ENCODE results near the gene FBXL2. TPM values are rescaled to one million over a fixed set of nuclear protein-coding genes. Genes with fewer than 3 reads are reported as not detected.

Gene FBXL2
- polyA plus RNA-seq, 2 of the 4 experiments (the other 2 are of a cell fraction) = 6.9 to 15.7 TPM

DNA sequence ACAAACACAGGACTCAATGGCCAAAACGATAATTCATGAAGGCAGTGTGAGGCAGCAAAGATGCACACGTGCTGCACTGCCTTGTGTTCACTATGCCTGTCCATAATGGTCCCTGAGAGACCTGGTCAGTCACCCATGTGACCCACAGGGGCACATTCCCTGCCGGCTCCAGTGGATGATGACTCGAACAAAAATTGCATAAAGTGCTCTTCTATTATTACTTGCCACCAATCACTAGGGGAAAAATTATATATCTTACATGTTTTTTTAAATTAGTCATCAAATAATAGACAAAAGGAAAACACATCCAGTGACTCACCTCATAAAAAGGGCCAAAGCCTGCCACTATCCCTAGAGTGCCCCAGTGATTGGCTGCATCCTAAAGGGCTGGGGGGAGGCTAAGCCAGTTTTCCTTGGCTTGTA lies 115.5 kb downstream of the FBXL2 start:
- POLR2A ChIA-PET = no interaction called here
- TF ChIP-seq, protein P1, sequence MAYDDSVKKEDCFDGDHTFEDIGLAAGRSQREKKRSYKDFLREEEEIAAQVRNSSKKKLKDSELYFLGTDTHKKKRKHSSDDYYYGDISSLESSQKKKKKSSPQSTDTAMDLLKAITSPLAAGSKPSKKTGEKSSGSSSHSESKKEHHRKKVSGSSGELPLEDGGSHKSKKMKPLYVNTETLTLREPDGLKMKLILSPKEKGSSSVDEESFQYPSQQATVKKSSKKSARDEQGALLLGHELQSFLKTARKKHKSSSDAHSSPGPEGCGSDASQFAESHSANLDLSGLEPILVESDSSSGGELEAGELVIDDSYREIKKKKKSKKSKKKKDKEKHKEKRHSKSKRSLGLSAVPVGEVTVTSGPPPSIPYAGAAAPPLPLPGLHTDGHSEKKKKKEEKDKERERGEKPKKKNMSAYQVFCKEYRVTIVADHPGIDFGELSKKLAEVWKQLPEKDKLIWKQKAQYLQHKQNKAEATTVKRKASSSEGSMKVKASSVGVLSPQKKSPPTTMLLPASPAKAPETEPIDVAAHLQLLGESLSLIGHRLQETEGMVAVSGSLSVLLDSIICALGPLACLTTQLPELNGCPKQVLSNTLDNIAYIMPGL (CRISPR knock-in tag; IDR thresholded peaks at IDR 0.05; ENCODE audit: borderline replicate concordance) = no peak
- TF ChIP-seq RARB (CRISPR knock-in tag; IDR thresholded peaks at IDR 0.05) (no peak), HDAC2 (IDR thresholded peaks at IDR 0.05) (no peak), JUNB (IDR thresholded peaks at IDR 0.05) (peak; percentile 90), NFE2L2 (conservative IDR thresholded peaks at IDR 0.05; ENCODE audit: low read length) (no peak), POLR2AphosphoS2 (conservative IDR thresholded peaks at IDR 0.05; ENCODE audit: low read length) (no peak), RFX5 (IDR thresholded peaks at IDR 0.05) (peak; percentile 16; the same call in 1 of the 2 replicates), HEYL (CRISPR knock-in tag; IDR thresholded peaks at IDR 0.05) (no peak), HOXB5 (CRISPR knock-in tag; IDR thresholded peaks at IDR 0.05) (0 out of 2 replicates have a peak, but pooled peaks have one; percentile 38), KDM5A (IDR thresholded peaks at IDR 0.05) (no peak), ESRRA (IDR thresholded peaks at IDR 0.05; ENCODE audit: borderline replicate concordance, low read length) (no peak), CEBPB (IDR thresholded peaks at IDR 0.05) (peak in 1 of 2 experiments; percentile 73; a peak in 2 of 4 replicates), CBX2 (IDR thresholded peaks at IDR 0.05; ENCODE audit: borderline replicate concordance, low read depth) (no peak), EP300 (IDR thresholded peaks at IDR 0.05) (peak in 1 of 2 experiments; percentile 21; a peak in 1 of 5 replicates), JUN (IDR thresholded peaks at IDR 0.05) (peak; percentile 67 to 68; a peak in 3 of 5 replicates), RNF2 (IDR thresholded peaks at IDR 0.05; ENCODE audit: borderline replicate concordance, low read depth) (no peak), GATA3 (IDR thresholded peaks at IDR 0.05; ENCODE audit: borderline replicate concordance) (peak; percentile 40; the same call in 1 of the 2 replicates), MAX (IDR thresholded peaks at IDR 0.05) (peak; percentile 91), MYC (IDR thresholded peaks at IDR 0.05; ENCODE audit: borderline replicate concordance, low read length) (peak; percentile 61), FOXS1 (CRISPR knock-in tag; IDR thresholded peaks at IDR 0.05) (0 out of 2 replicates have a peak, but pooled peaks have one; percentile 49), PHF8 (IDR thresholded peaks at IDR 0.05; ENCODE audit: borderline replicate concordance, low read depth) (no peak), CHD4 (IDR thresholded peaks at IDR 0.05; ENCODE audit: borderline replicate concordance) (no peak), MAFK (IDR thresholded peaks at IDR 0.05; ENCODE audit: partially characterized antibody) (peak; percentile 88), FOSL2 (IDR thresholded peaks at IDR 0.05) (peak; percentile 80), FOSL2 (CRISPR knock-in tag; IDR thresholded peaks at IDR 0.05) (peak; percentile 95), HOXB13 (CRISPR knock-in tag; IDR thresholded peaks at IDR 0.05; ENCODE audit: low read depth) (0 out of 2 replicates have a peak, but pooled peaks have one; percentile 20)
- TF ChIP-seq, protein P2, sequence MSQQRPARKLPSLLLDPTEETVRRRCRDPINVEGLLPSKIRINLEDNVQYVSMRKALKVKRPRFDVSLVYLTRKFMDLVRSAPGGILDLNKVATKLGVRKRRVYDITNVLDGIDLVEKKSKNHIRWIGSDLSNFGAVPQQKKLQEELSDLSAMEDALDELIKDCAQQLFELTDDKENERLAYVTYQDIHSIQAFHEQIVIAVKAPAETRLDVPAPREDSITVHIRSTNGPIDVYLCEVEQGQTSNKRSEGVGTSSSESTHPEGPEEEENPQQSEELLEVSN (IDR thresholded peaks at IDR 0.05; ENCODE audit: borderline replicate concordance, low read depth) = 0 out of 2 replicates have a peak, but pooled peaks have one; percentile 40
- TF ChIP-seq, protein P3, sequence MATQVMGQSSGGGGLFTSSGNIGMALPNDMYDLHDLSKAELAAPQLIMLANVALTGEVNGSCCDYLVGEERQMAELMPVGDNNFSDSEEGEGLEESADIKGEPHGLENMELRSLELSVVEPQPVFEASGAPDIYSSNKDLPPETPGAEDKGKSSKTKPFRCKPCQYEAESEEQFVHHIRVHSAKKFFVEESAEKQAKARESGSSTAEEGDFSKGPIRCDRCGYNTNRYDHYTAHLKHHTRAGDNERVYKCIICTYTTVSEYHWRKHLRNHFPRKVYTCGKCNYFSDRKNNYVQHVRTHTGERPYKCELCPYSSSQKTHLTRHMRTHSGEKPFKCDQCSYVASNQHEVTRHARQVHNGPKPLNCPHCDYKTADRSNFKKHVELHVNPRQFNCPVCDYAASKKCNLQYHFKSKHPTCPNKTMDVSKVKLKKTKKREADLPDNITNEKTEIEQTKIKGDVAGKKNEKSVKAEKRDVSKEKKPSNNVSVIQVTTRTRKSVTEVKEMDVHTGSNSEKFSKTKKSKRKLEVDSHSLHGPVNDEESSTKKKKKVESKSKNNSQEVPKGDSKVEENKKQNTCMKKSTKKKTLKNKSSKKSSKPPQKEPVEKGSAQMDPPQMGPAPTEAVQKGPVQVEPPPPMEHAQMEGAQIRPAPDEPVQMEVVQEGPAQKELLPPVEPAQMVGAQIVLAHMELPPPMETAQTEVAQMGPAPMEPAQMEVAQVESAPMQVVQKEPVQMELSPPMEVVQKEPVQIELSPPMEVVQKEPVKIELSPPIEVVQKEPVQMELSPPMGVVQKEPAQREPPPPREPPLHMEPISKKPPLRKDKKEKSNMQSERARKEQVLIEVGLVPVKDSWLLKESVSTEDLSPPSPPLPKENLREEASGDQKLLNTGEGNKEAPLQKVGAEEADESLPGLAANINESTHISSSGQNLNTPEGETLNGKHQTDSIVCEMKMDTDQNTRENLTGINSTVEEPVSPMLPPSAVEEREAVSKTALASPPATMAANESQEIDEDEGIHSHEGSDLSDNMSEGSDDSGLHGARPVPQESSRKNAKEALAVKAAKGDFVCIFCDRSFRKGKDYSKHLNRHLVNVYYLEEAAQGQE (IDR thresholded peaks at IDR 0.05) = no peak
- TF ChIP-seq, protein P4, sequence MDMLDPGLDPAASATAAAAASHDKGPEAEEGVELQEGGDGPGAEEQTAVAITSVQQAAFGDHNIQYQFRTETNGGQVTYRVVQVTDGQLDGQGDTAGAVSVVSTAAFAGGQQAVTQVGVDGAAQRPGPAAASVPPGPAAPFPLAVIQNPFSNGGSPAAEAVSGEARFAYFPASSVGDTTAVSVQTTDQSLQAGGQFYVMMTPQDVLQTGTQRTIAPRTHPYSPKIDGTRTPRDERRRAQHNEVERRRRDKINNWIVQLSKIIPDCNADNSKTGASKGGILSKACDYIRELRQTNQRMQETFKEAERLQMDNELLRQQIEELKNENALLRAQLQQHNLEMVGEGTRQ (IDR thresholded peaks at IDR 0.05) = peak; percentile 89
- Histone ChIP-seq H3K27ac (peak overlapping the region; percentile 74 to 80), H3K4me2 (peak overlapping the region; percentile 72), H3K4me3 (no peak overlapping the region), H3K4me1 (peaks cover 49% of the 10 kb centered on the region), H3K9me3 (no peaks in the 10 kb centered on the region)
- CTCF ChIA-PET = no interaction called here
- WGBS (ENCODE audit: missing lambda C conversion rate) = 1% methylated on average over 4 of the region's 4 CpGs
- DNase-seq (ENCODE audit: low read depth in 1 of 2, low spot score in 1 of 2) = peak; percentile 77 to 81
- peak; percentile 91 to 94 for ATAC-seq
- FAIRE-seq = no peak
